Activated B cell treated with CpG ODN at 0.5 μM for 24 hours (primary cell): ENCODE data around the gene CNOT4. TPM values are rescaled to one million over a fixed set of nuclear protein-coding genes. Genes with fewer than 3 reads are reported as not detected.

ENCODE experiments used
- ATAC-seq: fragments of 200-7000 bp; cut with Tn5 transposase; one replicate; pipeline ENCODE4 v1.10.0; 2021; ENCODE audit warnings: low read depth, mild to moderate bottlenecking, moderate library complexity
- CTCF ChIA-PET: fragments of 350-600 bp; sonication (Branson Sonifier 250); formaldehyde crosslinking; loops from one replicate; lab custom pipeline; 2021; ENCODE audit warnings: antibody characterized with exemption; lab: Charles Lee
- POLR2A ChIA-PET: fragments of 350-600 bp; sonication (Branson Sonifier 250); formaldehyde crosslinking; loops from one replicate; lab custom pipeline; 2021; ENCODE audit warnings: antibody characterized with exemption; lab: Charles Lee
- DNase-seq: peaks from one replicate; pipeline ENCODE4 v3.0.0; 2022
- H3K27ac Mint-ChIP-seq: one replicate; pipeline ENCODE4 v1.8.0; 2020; ENCODE audit warnings: mixed read lengths
- H3K27me3 Mint-ChIP-seq: one replicate; pipeline ENCODE4 v1.8.0; 2021; ENCODE audit warnings: mixed read lengths
- H3K36me3 Mint-ChIP-seq: one replicate; pipeline ENCODE4 v1.8.0; 2021; ENCODE audit warnings: low read depth, mixed read lengths
- H3K4me1 Mint-ChIP-seq: one replicate; pipeline ENCODE4 v1.8.0; 2021; ENCODE audit warnings: mixed read lengths
- H3K4me3 Mint-ChIP-seq: one replicate; pipeline ENCODE4 v1.8.0; 2020; ENCODE audit warnings: mild to moderate bottlenecking, mixed read lengths
- H3K9me3 Mint-ChIP-seq: one replicate; pipeline ENCODE4 v1.8.0; 2020; ENCODE audit warnings: mixed read lengths
- intact Hi-C: fragments of 100-400 bp; cut with micrococcal nuclease; formaldehyde crosslinking; loops from one replicate; pipeline ENCODE4 v1.15.1; 2024
- total RNA-seq: library from RNA; stranded (reverse); gene quantifications from 2 replicates; pipeline ENCODE4 v1.2.3, GENCODE V29; 2022
- TF ChIP-seq, protein P1 (sequence below): fragments of 200-600 bp; IDR thresholded peaks from one replicate; pipeline ENCODE4 v1.8.0; 2022; ENCODE audit warnings: antibody characterized with exemption, mild to moderate bottlenecking

CNOT4 gene
- total RNA-seq, 1 donor from 2014 or later = 36.8 TPM

DNA sequence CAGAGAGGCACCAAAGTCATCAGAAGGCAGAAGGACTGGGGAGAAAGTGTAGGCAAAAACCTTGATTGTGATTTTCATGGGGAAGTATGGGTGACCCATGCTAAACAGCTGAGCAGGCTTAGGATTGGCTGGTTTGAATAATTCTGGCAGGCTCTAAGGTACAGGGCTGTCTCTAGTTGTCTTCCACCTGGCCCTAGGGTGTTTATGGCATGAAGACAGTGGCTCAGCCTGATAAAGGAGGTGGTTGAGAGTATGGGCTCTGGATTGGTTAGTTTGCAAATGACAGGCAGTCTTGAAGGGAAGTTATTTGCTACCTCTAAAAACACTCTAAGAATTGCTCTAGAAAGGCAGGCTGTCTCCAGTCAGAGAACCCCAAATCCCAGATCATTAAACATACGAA is 176.0 kb downstream of the CNOT4 start:
- no peak for DNase-seq
- POLR2A ChIA-PET = no interaction called here
- H3K36me3 Mint-ChIP-seq = no peaks in the 10 kb centered on the region
- no peak overlapping the region for H3K4me3 Mint-ChIP-seq
- TF ChIP-seq, protein P1, sequence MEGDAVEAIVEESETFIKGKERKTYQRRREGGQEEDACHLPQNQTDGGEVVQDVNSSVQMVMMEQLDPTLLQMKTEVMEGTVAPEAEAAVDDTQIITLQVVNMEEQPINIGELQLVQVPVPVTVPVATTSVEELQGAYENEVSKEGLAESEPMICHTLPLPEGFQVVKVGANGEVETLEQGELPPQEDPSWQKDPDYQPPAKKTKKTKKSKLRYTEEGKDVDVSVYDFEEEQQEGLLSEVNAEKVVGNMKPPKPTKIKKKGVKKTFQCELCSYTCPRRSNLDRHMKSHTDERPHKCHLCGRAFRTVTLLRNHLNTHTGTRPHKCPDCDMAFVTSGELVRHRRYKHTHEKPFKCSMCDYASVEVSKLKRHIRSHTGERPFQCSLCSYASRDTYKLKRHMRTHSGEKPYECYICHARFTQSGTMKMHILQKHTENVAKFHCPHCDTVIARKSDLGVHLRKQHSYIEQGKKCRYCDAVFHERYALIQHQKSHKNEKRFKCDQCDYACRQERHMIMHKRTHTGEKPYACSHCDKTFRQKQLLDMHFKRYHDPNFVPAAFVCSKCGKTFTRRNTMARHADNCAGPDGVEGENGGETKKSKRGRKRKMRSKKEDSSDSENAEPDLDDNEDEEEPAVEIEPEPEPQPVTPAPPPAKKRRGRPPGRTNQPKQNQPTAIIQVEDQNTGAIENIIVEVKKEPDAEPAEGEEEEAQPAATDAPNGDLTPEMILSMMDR = no peak
- H3K27me3 Mint-ChIP-seq = no peaks in the 10 kb centered on the region
- intact Hi-C loops = no loop called here
- H3K4me1 Mint-ChIP-seq = no peaks in the 10 kb centered on the region
- CTCF ChIA-PET = no interaction called here
- H3K9me3 Mint-ChIP-seq = peaks cover 3% of the 10 kb centered on the region
- no peak overlapping the region for H3K27ac Mint-ChIP-seq
- no peak for ATAC-seq

DNA sequence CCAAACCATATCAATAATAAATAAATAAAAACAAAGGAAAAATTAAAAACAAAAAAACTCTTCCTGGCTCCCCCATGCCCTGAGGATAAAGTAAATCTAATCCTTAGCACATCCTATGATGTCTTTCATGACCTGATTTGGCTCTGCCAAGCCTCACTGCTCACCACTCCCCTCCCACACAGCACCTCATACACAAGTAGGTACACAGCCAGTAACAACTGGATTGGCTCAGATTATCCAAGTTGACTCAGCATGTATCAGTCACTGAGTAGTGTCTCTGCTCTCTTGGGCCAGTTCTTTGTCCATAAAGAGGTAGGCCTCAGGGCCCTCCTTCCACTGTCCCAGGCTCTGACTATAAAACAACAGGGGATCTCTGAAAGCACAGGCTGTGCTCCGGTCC is 176.7 kb downstream of the CNOT4 start:
- Mint-ChIP-seq H3K4me3 (no peak overlapping the region), H3K27me3 (peaks cover under 1% of the 10 kb centered on the region), H3K4me1 (no peaks in the 10 kb centered on the region), H3K36me3 (no peaks in the 10 kb centered on the region), H3K9me3 (peaks cover 3% of the 10 kb centered on the region), H3K27ac (no peak overlapping the region)
- POLR2A ChIA-PET = no interaction called here
- CTCF ChIA-PET = no interaction called here
- DNase-seq = no peak
- intact Hi-C loops = no loop called here
- TF ChIP-seq, protein P1 = no peak
- no peak for ATAC-seq

DNA sequence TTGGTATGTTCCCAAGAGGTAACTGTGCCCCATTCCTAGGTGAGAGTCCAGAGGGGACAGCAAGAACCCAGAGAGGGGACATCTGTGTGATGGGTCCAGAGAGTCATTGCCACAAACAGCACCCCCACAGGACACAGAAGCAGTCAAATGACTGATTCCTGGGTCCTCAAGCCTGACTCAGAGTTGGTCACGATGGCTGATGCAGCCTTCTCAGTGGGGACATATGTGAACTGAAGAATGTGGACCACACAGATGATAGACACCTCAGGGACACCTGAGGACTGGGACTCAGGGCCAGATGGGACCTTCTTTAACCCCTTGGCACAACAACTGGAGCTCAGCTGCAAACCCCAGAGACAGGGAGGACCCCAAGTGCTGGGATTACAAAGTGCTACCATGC is 179.8 kb downstream of the CNOT4 start:
- ChIA-PET CTCF (no interaction called here), POLR2A (no interaction called here)
- Mint-ChIP-seq H3K36me3 (no peaks in the 10 kb centered on the region), H3K4me3 (no peak overlapping the region), H3K4me1 (no peaks in the 10 kb centered on the region), H3K9me3 (peaks cover 3% of the 10 kb centered on the region), H3K27ac (no peak overlapping the region), H3K27me3 (peaks cover 4% of the 10 kb centered on the region)
- ATAC-seq = no peak
- no peak for DNase-seq
- TF ChIP-seq, protein P1 = no peak
- intact Hi-C loops = no loop called here

DNA sequence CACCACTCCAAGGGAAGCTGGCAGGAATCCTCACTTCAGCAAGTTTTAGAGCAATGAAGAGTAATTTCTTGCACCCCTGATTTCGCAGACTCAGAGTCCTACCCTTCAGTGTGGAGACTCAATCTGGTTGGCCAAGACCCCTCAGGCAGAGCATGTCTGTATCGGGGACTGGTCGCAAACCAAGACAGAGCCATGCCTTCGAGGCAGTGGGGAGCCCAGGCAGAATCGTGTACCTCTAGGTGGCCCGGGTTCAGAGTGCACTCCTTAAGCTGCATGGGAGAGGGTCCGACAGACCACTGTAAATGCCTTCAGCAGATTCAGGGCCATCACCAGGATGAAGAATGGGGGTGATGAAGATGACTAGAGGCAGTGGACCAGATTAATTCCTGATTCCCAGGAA is 181.4 kb downstream of the CNOT4 start:
- H3K27ac Mint-ChIP-seq = no peak overlapping the region
- intact Hi-C loops = no loop called here
- DNase-seq = no peak
- no peaks in the 10 kb centered on the region for H3K36me3 Mint-ChIP-seq
- H3K4me3 Mint-ChIP-seq = no peak overlapping the region
- ChIA-PET CTCF (no interaction called here), POLR2A (no interaction called here)
- TF ChIP-seq, protein P1 = no peak
- ATAC-seq = no peak
- H3K4me1 Mint-ChIP-seq = no peaks in the 10 kb centered on the region
- H3K27me3 Mint-ChIP-seq = peaks cover 4% of the 10 kb centered on the region
- H3K9me3 Mint-ChIP-seq = peaks cover 7% of the 10 kb centered on the region

DNA sequence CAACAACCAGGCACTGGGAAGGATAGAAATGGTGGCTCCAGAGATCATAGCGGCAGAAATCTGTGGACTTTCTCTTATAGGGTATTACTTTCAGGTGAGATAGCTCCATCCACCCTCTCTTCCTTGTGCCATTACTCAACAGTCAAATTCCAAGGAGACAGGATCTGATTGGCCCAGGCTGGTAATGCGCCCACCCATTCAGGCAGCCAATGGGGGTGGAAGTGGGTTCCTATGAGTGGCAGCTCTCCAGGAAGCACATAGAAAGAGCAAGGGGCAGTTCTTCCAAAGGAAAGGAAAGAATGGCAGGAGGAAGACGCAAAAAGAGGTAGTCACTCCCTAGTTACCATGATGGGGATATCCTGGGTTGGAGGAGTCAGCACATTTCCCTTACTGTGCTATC is 181.8 kb downstream of the CNOT4 start:
- intact Hi-C loops = no loop called here
- H3K36me3 Mint-ChIP-seq = no peaks in the 10 kb centered on the region
- CTCF ChIA-PET = no interaction called here
- ATAC-seq (no peak), DNase-seq (no peak)
- no peaks in the 10 kb centered on the region for H3K4me1 Mint-ChIP-seq
- peaks cover 5% of the 10 kb centered on the region for H3K9me3 Mint-ChIP-seq
- TF ChIP-seq, protein P1 = no peak
- peaks cover 4% of the 10 kb centered on the region for H3K27me3 Mint-ChIP-seq
- POLR2A ChIA-PET = no interaction called here
- no peak overlapping the region for H3K27ac Mint-ChIP-seq
- H3K4me3 Mint-ChIP-seq = no peak overlapping the region
